Endothelial cell of hepatic sinusoid (primary cell): Measurements from ENCODE around the gene SETDB1.

Experiments
- in situ Hi-C: cut with HindIII; loops from 2 replicates; pipeline ENCODE4 v1.10.0; 2017; ENCODE audit warnings: low sequenced_read_pairs

SETDB1 gene

DNA sequence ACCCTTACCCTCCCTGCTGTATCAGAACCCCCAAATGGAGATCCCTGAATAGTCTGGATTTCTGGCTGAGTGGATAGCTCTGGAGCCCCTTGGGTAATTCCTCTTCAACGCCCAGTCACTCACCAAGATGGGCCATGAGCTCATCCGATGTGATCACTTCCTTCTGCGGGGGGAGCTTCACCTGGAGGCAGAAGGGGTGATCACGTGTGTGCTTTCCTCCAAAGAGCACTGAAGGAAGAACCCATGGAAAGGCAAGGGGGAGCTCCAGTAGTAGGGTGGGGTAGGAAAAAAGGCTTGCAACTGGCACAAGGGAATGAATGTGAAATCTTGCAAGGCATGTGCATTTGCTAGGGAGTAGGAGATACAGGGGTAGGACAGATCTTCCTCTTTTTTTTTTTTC is 75.4 kb downstream of the SETDB1 start:
- in situ Hi-C loops = loop anchor here (5.0 kb wide), 1 partner anchor 51 kb away; no protein-coding TSS in a partner anchor

GRCh38 chr1:151002051-151002450 is 75.9 kb downstream of the SETDB1 start:
- in situ Hi-C loops = loop anchor here (5.0 kb wide), 1 partner anchor 50 kb away; no protein-coding TSS in a partner anchor

DNA sequence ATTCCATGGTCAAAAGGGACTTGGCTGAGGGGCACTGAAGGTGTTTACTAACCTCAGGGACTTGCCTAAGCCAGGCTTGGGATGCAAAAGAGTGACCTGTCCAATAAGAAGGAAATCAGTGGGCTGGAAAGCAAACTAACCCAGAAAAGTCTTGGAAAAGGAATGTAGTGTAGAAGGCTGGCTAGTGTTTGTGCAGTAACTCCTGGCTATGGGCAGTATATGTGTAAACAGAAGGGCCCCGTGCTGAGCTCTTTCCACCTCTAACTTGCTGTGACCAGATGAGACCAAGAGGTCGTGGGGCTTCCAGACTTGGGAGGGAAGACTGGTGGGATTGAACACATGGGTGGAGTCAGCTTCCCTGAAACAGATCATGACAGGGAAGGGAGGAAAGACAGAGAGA is 76.4 kb downstream of the SETDB1 start:
- in situ Hi-C loops = loop anchor here (5.0 kb wide), 1 partner anchor 50 kb away; no protein-coding TSS in a partner anchor

- in situ Hi-C loops = loop anchor here (5.0 kb wide), 1 partner anchor 49 kb away; no protein-coding TSS in a partner anchor
Measured at GRCh38 chr1:151003180-151003579, 77.0 kb downstream of the SETDB1 start.

- in situ Hi-C loops = no loop called here
Measured at GRCh38 chr1:151005729-151006319, 79.7 kb downstream of the SETDB1 start.

GRCh38 chr1:151006327-151007052 is 80.3 kb downstream of the SETDB1 start, which contains the start of gene MINDY1:
Gene MINDY1 (minus strand): TSS chr1:151006902. CDS start chr1:151002617, 4,285 bp downstream.
- in situ Hi-C loops = no loop called here

- in situ Hi-C loops = no loop called here
Measured at GRCh38 chr1:151007853-151008243, 81.7 kb downstream of the SETDB1 start.

DNA sequence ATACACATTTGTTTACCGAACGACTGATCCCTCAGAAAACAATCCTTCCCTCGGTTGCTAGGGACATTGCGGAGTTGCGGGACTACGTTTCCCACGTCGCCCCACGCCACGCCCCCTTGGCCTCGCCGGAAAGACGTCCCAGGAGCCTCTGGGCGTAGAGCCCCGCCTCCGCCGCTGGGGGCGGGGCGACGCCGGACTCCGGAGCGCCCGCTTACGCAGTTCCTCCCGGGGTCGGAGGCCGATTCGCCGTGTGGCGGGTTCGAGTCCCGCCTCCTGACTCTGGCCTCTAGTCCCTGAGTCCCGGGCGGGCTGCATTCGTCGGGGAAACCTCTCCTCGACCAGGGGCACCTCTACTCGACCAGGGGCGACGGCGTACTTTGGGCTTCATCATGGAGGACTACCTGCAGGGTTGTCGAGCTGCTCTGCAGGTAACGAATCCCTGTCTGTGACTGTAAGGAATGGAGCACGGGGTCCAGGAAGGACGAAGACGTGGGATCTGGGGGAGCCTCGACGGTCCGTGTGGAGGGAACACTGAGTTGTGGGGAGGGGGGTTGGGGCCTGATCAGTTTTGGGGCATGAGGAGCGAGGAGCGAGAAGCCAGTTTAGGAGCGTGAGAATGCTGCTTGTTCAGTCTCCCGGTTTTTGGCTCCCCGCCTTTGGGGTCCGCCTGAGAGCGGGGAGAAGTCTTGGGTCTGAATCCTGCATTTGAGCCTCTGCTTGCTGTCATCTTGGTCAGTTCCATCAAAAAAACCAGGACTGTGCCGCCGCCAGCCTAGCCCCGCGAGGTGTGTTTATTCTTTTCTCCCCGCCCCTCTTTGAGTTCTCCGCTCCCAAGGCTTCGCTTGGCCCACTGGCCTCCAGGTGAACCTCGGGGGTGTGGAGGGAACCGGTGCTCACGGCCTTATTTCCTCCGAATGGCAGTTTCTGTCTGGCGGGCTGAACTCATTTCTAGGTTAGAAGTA is 82.4 kb downstream of the SETDB1 start, which contains the start of gene PRUNE1:
PRUNE1 (plus strand) TSS at position 206 of the 962 bp plus-strand sequence; CDS start at position 390, 184 bp downstream.
- in situ Hi-C loops = no loop called here

DNA sequence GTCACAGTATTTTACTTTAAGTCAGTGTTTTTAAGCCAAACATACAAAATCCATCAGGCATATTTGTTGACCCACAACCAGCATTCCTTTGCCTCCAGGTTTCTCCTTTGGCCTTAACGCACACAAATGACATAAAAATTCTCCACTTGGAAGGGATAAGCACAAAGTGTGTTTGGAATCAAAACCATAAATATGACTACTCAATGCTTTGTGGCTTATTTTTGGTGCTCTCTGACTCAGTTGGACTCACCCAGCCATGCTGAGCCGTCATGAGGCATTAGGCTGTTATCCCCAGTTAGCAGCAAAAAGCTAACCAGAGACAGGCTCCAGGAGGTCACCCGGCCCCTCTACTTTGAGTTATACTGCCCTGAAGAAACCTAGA is 83.0 kb downstream of the SETDB1 start:
- in situ Hi-C loops = no loop called here

GRCh38 chr1:151009674-151010345 is 83.6 kb downstream of the SETDB1 start:
- in situ Hi-C loops = no loop called here

- in situ Hi-C loops = no loop called here
Measured at GRCh38 chr1:151010346-151010726, 84.2 kb downstream of the SETDB1 start.

GRCh38 chr1:151011154-151011850 is 85.1 kb downstream of the SETDB1 start:
- in situ Hi-C loops = no loop called here

- in situ Hi-C loops = no loop called here
Measured at GRCh38 chr1:151012684-151013471, 86.7 kb downstream of the SETDB1 start.

DNA sequence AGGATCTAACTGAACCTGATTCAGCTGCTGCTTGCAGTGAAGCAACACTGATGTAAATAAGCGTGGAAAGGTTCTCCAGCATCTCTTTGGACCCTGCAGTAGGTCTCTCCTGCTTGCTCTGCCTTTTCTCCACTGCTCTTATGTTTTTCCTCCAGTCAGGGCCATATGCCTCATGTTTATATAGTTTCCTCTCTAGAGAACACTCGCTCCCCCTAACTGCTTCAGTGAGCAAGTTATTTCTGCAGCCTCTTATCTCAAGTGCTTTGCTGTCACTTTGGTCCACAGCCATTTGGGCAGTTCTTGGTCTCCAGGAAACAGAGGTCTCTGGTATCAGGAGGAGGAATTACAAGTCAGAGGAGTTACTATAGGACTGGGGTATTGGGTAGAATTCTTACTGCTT is 87.4 kb downstream of the SETDB1 start:
- in situ Hi-C loops = no loop called here
